ENCODE measurements around the gene NDUFB10.

GRCh38 chr16:1999866-2000514, 40.7 kb downstream of the NDUFB10 start:
- TF ChIP-seq CTCF (IDR thresholded peaks at IDR 0.05) (no peak), POLR2A (IDR thresholded peaks at IDR 0.05) (no peak)

Data from esophagus squamous epithelium (tissue), 4 donors.